HG03342 (cell line): Measurements from ENCODE around the gene TMEM266.

Source experiments
- ATAC-seq: cut with Tn5 transposase; IDR thresholded peaks from one replicate; pipeline ENCODE4 v1.9.1; 2021; ENCODE audit warnings: mild to moderate bottlenecking, moderate library complexity; ENCODE audit not compliant: unreplicated experiment

TMEM266 gene

GRCh38 chr15:76160426-76161152, 100.8 kb downstream of the TMEM266 start:
- ATAC-seq: no peak

GRCh38 chr15:76161153-76162035, 101.6 kb downstream of the TMEM266 start:
- no peak for ATAC-seq

- ATAC-seq: no peak
Observed at GRCh38 chr15:76162036-76162398, 102.2 kb downstream of the TMEM266 start.

- ATAC-seq: no peak
Observed at GRCh38 chr15:76162784-76163456, 103.1 kb downstream of the TMEM266 start.

GRCh38 chr15:76163457-76164295, 103.9 kb downstream of the TMEM266 start:
- ATAC-seq: no peak

- no peak for ATAC-seq
Observed at GRCh38 chr15:76164602-76165001, 104.8 kb downstream of the TMEM266 start.

- no peak for ATAC-seq
Observed at GRCh38 chr15:76165951-76166350, 106.2 kb downstream of the TMEM266 start.

GRCh38 chr15:76168237-76168984, 108.6 kb downstream of the TMEM266 start:
- no peak for ATAC-seq

GRCh38 chr15:76169018-76169417, 109.2 kb downstream of the TMEM266 start:
- ATAC-seq: no peak

- no peak for ATAC-seq
Observed at GRCh38 chr15:76169911-76170800, 110.4 kb downstream of the TMEM266 start.

- ATAC-seq: no peak
Observed at GRCh38 chr15:76172782-76173181, 113.0 kb downstream of the TMEM266 start.

GRCh38 chr15:76173317-76173834, 113.6 kb downstream of the TMEM266 start:
- no peak for ATAC-seq

- no peak for ATAC-seq
Observed at GRCh38 chr15:76174654-76175053, 114.9 kb downstream of the TMEM266 start.

GRCh38 chr15:76175442-76175841, 115.7 kb downstream of the TMEM266 start:
- ATAC-seq: no peak

- no peak for ATAC-seq
Observed at GRCh38 chr15:76176059-76176458, 116.3 kb downstream of the TMEM266 start.

GRCh38 chr15:76176487-76177085, 116.8 kb downstream of the TMEM266 start:
- ATAC-seq: no peak

GRCh38 chr15:76177491-76178040, 117.8 kb downstream of the TMEM266 start:
- no peak for ATAC-seq
